ENCODE measurements around the gene POU6F2. TPM values are rescaled to one million over a fixed set of nuclear protein-coding genes. Genes with fewer than 3 reads are reported as not detected.
A peak's percentile ranks its signal among the peaks of the same experiment; 100 is the strongest.

The POU6F2 gene
- total RNA-seq, 1 experiment from 2014 or later = 3.9 TPM

- Histone ChIP-seq H3K27me3 (replicated peaks; ENCODE audit: control insufficient read depth, insufficient read depth, low read length) (no peaks in the 10 kb centered on the region), H3K4me1 (peaks cover 19% of the 10 kb centered on the region), H3K9me3 (no peaks in the 10 kb centered on the region), H3K4me3 (ENCODE audit: low read depth, low read length) (no peak overlapping the region), H3K36me3 (ENCODE audit: control insufficient read depth, insufficient read depth, low read length) (no peaks in the 10 kb centered on the region)
- Mint-ChIP-seq H3K4me3 (ENCODE audit: unreplicated experiment) (no peak overlapping the region), H3K4me1 (ENCODE audit: low read depth, unreplicated experiment) (peaks cover 7% of the 10 kb centered on the region), H3K27ac (ENCODE audit: unreplicated experiment) (no peak overlapping the region), H3K36me3 (ENCODE audit: insufficient read depth, unreplicated experiment) (no peaks in the 10 kb centered on the region), H3K27me3 (ENCODE audit: insufficient read depth, unreplicated experiment) (no peaks in the 10 kb centered on the region), H3K9me3 (ENCODE audit: unreplicated experiment) (peaks cover 10% of the 10 kb centered on the region)
- no TSS peak for BruUV-seq (replicated peaks)
- TF ChIP-seq CTCF (IDR thresholded peaks at IDR 0.05; ENCODE audit: insufficient read depth in 1 of 2, low read depth in 1 of 2, low read length in 1 of 2, severe bottlenecking in 1 of 2, unreplicated experiment in 1 of 2) = peak; percentile 87 to 93
- intact Hi-C loops (cut with micrococcal nuclease; ENCODE audit: unreplicated experiment) = loop anchor here (1.0 to 10.0 kb wide), 6 partner anchors 135 to 588 kb away; no protein-coding TSS in a partner anchor
- ChIA-PET CTCF (interaction anchor here (0.6 kb wide), 1 partner anchor 391 kb away, joined by 3 read pairs; no protein-coding TSS in a partner anchor), POLR2A (no interaction called here)
- peak; percentile 46 to 73 for DNase-seq
Observed at GRCh38 chr7:38932509-38933168, 45.1 kb upstream of the POU6F2 start.

GRCh38 chr7:38934051-38934450 lies 43.7 kb upstream of the POU6F2 start:
- peaks cover 8% of the 10 kb centered on the region for H3K4me1 Mint-ChIP-seq (ENCODE audit: low read depth, unreplicated experiment)
- DNase-seq = no peak
- Histone ChIP-seq H3K27me3 (replicated peaks; ENCODE audit: control insufficient read depth, insufficient read depth, low read length) (no peaks in the 10 kb centered on the region), H3K4me3 (ENCODE audit: low read depth, low read length) (no peak overlapping the region), H3K36me3 (ENCODE audit: control insufficient read depth, insufficient read depth, low read length) (no peaks in the 10 kb centered on the region), H3K9me3 (no peaks in the 10 kb centered on the region), H3K4me1 (peaks cover 14% of the 10 kb centered on the region)
- no peaks in the 10 kb centered on the region for H3K36me3 Mint-ChIP-seq (ENCODE audit: insufficient read depth, unreplicated experiment)
- H3K27me3 Mint-ChIP-seq (ENCODE audit: insufficient read depth, unreplicated experiment) = peaks cover under 1% of the 10 kb centered on the region
- ChIA-PET POLR2A (no interaction called here), CTCF (no interaction called here)
- no TSS peak for BruUV-seq (replicated peaks)
- peaks cover 7% of the 10 kb centered on the region for H3K9me3 Mint-ChIP-seq (ENCODE audit: unreplicated experiment)
- no peak for TF ChIP-seq CTCF (IDR thresholded peaks at IDR 0.05; ENCODE audit: insufficient read depth in 1 of 2, low read depth in 1 of 2, low read length in 1 of 2, severe bottlenecking in 1 of 2, unreplicated experiment in 1 of 2)
- no peak overlapping the region for H3K27ac Mint-ChIP-seq (ENCODE audit: unreplicated experiment)
- intact Hi-C loops (cut with micrococcal nuclease; ENCODE audit: unreplicated experiment) = loop anchor here (5.0 to 10.0 kb wide), 4 partner anchors 137 to 518 kb away; no protein-coding TSS in a partner anchor
- H3K4me3 Mint-ChIP-seq (ENCODE audit: unreplicated experiment) = no peak overlapping the region

GRCh38 chr7:38934536-38934935 lies 43.2 kb upstream of the POU6F2 start:
- Mint-ChIP-seq H3K4me1 (ENCODE audit: low read depth, unreplicated experiment) (peaks cover 7% of the 10 kb centered on the region), H3K27me3 (ENCODE audit: insufficient read depth, unreplicated experiment) (peaks cover 5% of the 10 kb centered on the region), H3K36me3 (ENCODE audit: insufficient read depth, unreplicated experiment) (no peaks in the 10 kb centered on the region), H3K27ac (ENCODE audit: unreplicated experiment) (no peak overlapping the region), H3K9me3 (ENCODE audit: unreplicated experiment) (peaks cover 2% of the 10 kb centered on the region), H3K4me3 (ENCODE audit: unreplicated experiment) (no peak overlapping the region)
- CTCF ChIA-PET = no interaction called here
- intact Hi-C loops (cut with micrococcal nuclease; ENCODE audit: unreplicated experiment) = loop anchor here (5.0 to 10.0 kb wide), 4 partner anchors 137 to 518 kb away; no protein-coding TSS in a partner anchor
- no peak overlapping the region for H3K4me3 ChIP-seq (ENCODE audit: low read depth, low read length)
- DNase-seq = no peak
- POLR2A ChIA-PET = no interaction called here
- H3K4me1 ChIP-seq = peaks cover 10% of the 10 kb centered on the region
- BruUV-seq (replicated peaks) = no TSS peak
- no peaks in the 10 kb centered on the region for H3K9me3 ChIP-seq
- H3K27me3 ChIP-seq (replicated peaks; ENCODE audit: control insufficient read depth, insufficient read depth, low read length) = no peaks in the 10 kb centered on the region
- no peak for TF ChIP-seq CTCF (IDR thresholded peaks at IDR 0.05; ENCODE audit: insufficient read depth in 1 of 2, low read depth in 1 of 2, low read length in 1 of 2, severe bottlenecking in 1 of 2, unreplicated experiment in 1 of 2)
- no peaks in the 10 kb centered on the region for H3K36me3 ChIP-seq (ENCODE audit: control insufficient read depth, insufficient read depth, low read length)

Data from Caco-2 (cell line).